Bronchial epithelial cell (primary cell): Measurements from ENCODE around the gene COBL. TPM values are rescaled to one million over a fixed set of nuclear protein-coding genes. Genes with fewer than 3 reads are reported as not detected.

Experiments used
- DNase-seq: peaks from one replicate; pipeline ENCODE4 v3.0.0-alpha.2; 2010; ENCODE audit warnings: low read depth
- FAIRE-seq: peaks from 2 replicates; lab custom pipeline; 2011; peaks lifted over from hg19 to GRCh38; lab: Jason Lieb, UNC
- H3K27me3 ChIP-seq: 2 replicates; pipeline ENCODE4 v1.5.1; 2011; ENCODE audit warnings: low read length; ENCODE audit not compliant: control insufficient read depth, insufficient read depth
- H3K36me3 ChIP-seq: 2 replicates; pipeline ENCODE4 v1.5.1; 2011; ENCODE audit warnings: low read length; ENCODE audit not compliant: control insufficient read depth, insufficient read depth
- H3K4me3 ChIP-seq: 2 replicates; pipeline ENCODE4 v1.5.1; 2011; ENCODE audit warnings: mild to moderate bottlenecking, low read depth, low read length, control low read depth
- total RNA-seq: library from RNA; depleted of rRNA; stranded (reverse); fragments of >200 nt; gene quantifications from 2 replicates; pipeline ENCODE4 v1.2.1, GENCODE V29; 2014
- TF ChIP-seq, protein P1 (sequence below): IDR thresholded peaks from 2 replicates; pipeline ENCODE4 v1.5.1; 2011; ENCODE audit warnings: mild to moderate bottlenecking, moderate library complexity, low read length, control low read depth, inconsistent platforms; ENCODE audit not compliant: insufficient read depth, severe bottlenecking

The COBL gene
- total RNA-seq, 1 donor from 2014 or later = 1.1 TPM

DNA sequence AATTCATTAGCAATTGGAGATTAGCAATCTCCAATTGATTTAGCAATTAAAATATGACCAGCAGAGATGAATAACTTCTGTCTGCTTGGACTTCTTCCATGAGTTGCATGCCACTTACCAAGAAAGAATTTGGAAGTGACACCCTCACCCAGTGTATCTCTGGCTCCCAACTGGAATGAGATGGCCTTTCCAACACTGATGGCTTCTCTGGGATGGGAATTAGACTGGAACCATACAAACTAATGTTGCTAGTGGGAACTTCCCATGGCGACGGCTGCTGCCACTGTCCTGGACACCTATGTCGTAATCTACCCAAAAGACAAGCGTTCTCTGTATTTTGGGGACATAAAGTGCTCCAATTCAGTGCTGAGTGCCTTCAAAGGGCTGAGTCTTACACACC is 192.3 kb downstream of the COBL start:
- TF ChIP-seq, protein P1, sequence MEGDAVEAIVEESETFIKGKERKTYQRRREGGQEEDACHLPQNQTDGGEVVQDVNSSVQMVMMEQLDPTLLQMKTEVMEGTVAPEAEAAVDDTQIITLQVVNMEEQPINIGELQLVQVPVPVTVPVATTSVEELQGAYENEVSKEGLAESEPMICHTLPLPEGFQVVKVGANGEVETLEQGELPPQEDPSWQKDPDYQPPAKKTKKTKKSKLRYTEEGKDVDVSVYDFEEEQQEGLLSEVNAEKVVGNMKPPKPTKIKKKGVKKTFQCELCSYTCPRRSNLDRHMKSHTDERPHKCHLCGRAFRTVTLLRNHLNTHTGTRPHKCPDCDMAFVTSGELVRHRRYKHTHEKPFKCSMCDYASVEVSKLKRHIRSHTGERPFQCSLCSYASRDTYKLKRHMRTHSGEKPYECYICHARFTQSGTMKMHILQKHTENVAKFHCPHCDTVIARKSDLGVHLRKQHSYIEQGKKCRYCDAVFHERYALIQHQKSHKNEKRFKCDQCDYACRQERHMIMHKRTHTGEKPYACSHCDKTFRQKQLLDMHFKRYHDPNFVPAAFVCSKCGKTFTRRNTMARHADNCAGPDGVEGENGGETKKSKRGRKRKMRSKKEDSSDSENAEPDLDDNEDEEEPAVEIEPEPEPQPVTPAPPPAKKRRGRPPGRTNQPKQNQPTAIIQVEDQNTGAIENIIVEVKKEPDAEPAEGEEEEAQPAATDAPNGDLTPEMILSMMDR = no peak
- FAIRE-seq (peak; percentile 75), DNase-seq (no peak)
- H3K36me3 ChIP-seq = no peaks in the 10 kb centered on the region
- H3K4me3 ChIP-seq = no peak overlapping the region
- no peaks in the 10 kb centered on the region for H3K27me3 ChIP-seq

DNA sequence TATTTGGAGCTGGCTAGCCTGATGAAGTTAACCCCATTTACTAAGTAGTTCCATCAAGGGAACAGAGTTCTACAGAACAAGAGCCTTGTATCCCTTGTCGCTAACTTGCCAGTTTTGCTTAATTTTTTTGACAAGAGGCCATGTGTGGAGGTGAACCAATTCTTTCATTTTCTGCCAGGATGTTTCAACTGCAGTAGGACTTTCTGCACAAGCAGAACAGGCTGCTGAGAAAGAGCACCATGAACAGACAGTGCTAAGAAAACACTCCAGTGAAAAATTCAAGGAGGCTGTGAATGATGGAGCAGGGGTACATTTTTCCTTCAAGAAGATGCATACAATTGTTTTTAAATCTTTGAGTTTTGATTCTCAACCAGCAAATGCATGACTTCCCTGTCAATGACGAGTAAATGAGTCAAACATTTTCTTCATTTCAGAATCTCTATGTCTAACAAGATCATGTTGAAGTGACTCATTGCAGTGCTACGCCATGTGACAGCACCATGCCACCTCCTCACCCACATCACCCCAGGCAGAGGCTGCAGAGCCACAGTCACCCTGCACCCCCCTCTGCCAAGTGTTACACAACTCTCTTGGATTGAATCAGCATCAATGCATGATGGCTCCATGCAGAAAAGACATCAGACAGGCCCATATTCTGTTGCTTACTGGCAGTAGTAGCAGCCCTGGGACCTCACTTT is 193.1 kb downstream of the COBL start:
- H3K36me3 ChIP-seq = no peaks in the 10 kb centered on the region
- no peaks in the 10 kb centered on the region for H3K27me3 ChIP-seq
- DNase-seq (peak; percentile 99), FAIRE-seq (peak; percentile 99)
- TF ChIP-seq, protein P1 = no peak
- H3K4me3 ChIP-seq = no peak overlapping the region

DNA sequence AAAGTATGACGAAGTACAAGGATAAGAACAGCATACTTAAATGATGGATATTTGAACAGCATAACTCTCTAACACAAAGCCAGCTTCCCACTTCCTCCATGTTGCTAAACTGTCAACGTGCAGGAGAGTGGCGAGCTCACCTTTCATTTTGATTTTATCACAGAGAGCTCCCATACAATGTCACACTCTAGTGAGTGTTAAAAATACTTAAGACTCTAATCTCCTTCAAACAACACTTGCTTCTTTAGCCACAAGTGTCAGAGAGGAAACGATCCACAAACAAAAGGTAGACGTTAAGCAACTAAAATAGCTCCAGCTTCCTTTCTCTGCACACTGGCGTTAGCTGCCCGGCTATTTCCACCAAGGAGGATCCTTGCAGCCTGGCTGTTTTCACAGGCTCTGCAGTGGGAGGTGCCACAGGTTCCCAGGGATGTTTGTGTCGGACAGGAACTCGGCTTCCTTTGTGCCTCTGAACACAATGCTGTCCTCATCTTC is 194.6 kb downstream of the COBL start:
- H3K36me3 ChIP-seq = no peaks in the 10 kb centered on the region
- TF ChIP-seq, protein P1 = no peak
- FAIRE-seq (peak; percentile 7), DNase-seq (peak; percentile 21)
- no peak overlapping the region for H3K4me3 ChIP-seq
- H3K27me3 ChIP-seq = no peaks in the 10 kb centered on the region

DNA sequence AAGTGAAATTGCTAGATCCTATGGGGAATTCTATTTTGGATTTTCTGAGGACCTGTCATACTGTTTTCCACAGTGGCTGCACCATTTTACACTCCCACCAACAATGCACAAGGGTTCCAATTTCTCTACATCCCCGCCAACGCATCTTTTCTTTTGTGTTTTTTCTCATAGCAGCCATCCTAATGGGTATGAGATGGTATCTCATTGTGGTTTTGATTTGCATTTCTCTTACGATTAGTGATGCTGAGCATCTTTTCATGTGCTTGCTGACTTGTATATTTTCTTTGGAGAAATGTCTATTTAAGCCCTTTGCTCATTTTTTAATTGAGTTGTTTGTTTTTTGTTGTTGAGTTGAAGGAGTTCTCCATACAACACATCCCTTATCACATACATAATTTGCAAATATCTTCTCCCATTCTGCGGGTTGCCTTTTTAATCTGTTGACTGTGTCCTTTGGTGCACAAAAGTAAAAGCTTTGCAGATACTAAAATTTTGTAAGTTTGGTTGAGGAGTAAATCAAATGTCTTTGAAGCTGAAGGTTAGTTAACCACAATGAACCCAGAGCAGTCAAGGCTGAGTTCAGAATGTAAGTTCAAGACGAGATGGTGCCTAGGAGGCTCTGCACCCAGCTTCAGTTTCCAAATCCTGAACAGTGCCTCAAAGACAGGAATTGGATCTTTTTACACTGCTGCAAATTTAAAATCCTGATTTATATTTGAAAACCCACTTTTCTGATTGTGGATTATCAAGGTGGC is 195.4 kb downstream of the COBL start:
- H3K27me3 ChIP-seq = no peaks in the 10 kb centered on the region
- no peak overlapping the region for H3K4me3 ChIP-seq
- no peaks in the 10 kb centered on the region for H3K36me3 ChIP-seq
- DNase-seq (no peak), FAIRE-seq (no peak)
- TF ChIP-seq, protein P1 = no peak

DNA sequence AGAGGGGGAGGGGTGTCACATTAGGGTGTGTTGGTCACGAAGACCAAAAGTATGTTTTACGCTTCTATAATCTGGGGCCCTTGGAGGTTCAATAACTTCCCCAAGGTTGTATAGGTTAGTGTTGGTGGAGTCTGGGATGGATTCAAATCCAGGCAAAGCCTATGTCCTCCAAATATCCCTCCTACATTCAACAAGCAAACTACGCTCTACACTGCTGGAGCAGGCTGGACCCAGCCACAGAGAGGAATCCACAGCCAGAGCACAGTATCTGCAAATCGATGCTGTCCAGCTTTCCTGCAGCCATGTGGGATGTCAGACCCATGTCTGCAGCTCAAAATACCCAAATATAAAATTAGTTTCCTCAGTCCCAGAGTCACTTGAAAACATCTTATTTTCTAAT is 198.0 kb downstream of the COBL start:
- H3K36me3 ChIP-seq = no peaks in the 10 kb centered on the region
- no peak overlapping the region for H3K4me3 ChIP-seq
- no peaks in the 10 kb centered on the region for H3K27me3 ChIP-seq
- TF ChIP-seq, protein P1 = no peak
- FAIRE-seq (no peak), DNase-seq (no peak)
